GM12872 (cell line): ENCODE measurements around the gene CAMTA1.

Experiments
- TF ChIP-seq, protein P1 (sequence below): IDR thresholded peaks from 3 replicates; pipeline ENCODE4 v1.5.1; 2011; ENCODE audit warnings: low read depth, mild to moderate bottlenecking, low read length, moderate library complexity; ENCODE audit not compliant: insufficient read depth

CAMTA1 gene

DNA sequence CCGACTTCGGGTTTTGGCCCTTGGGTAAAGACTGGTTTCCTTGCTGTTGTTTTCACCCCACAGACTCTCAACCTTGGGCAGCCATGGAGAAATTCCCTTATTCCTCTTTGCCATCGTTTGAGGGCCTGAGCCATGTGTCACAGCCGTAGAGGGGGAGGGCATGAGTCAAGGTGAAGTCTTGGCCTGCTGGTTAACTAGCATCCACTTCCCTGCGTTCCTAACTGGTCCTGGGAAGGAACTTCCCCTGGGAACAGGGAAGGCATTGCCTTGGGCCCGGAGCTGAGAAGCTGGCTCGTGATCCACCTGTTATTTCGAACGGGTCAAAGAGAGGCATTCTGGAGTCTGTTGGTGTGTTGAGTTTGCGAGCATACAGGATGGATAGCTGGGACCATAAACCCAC lies 464.9 kb downstream of the CAMTA1 start:
- TF ChIP-seq, protein P1, sequence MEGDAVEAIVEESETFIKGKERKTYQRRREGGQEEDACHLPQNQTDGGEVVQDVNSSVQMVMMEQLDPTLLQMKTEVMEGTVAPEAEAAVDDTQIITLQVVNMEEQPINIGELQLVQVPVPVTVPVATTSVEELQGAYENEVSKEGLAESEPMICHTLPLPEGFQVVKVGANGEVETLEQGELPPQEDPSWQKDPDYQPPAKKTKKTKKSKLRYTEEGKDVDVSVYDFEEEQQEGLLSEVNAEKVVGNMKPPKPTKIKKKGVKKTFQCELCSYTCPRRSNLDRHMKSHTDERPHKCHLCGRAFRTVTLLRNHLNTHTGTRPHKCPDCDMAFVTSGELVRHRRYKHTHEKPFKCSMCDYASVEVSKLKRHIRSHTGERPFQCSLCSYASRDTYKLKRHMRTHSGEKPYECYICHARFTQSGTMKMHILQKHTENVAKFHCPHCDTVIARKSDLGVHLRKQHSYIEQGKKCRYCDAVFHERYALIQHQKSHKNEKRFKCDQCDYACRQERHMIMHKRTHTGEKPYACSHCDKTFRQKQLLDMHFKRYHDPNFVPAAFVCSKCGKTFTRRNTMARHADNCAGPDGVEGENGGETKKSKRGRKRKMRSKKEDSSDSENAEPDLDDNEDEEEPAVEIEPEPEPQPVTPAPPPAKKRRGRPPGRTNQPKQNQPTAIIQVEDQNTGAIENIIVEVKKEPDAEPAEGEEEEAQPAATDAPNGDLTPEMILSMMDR = no peak

DNA sequence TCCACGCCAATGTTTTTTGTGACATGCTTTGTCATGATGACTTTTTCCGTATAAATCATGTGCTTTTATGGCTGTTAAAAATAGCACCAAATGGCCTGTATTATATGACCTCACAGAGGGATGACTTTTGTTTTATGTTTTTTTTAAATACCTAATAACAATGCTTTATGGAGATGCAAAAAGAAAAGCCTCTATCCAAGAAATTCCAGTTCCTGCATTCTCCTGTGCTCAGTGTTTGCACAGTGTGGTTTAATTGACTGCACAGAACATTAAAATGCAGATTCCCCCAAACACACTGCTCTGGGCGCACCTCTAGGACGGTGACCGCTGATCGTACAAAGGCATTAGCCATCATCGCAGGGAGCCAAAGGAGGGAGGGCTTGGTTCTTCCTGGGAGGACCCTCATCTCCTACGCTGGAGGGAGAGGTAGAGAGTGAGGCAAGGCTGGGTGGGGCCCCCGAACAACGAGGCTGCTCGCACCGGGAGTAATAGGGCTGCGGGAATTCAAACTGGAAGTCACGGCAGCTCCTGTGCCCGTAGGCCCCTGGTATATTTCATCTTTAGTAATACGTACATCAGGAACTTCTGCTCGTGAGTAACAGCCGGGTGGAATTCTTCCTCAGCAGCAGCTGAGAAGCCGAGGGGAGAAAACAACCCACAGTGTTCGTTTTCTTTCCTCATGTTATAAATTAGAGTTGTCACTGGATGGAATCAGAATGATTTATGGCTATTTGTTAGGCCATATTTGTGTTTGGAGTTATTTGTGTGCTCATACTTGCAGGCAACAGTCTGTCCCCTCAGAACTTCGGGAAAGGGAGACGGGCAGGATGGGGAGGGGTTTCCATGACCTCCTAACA lies 465.6 kb downstream of the CAMTA1 start:
- TF ChIP-seq, protein P1 = no peak

DNA sequence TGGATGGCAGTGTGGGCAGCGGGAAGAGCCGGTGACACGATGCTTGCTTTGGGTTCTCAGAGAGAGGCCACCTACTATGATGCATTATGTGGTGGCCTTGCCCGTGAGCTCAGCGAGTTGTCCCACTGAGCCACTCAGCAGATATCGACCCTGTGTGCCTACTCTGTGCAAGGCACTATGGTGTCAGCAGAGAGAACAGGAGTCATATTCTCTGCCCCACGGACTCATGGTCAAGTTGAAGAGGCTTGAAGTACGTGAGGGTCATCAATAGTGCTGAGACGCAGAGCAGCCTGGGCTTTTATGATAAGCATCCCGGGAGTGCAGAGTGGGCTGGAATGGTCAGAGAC lies 466.2 kb downstream of the CAMTA1 start:
- TF ChIP-seq, protein P1 = no peak

DNA sequence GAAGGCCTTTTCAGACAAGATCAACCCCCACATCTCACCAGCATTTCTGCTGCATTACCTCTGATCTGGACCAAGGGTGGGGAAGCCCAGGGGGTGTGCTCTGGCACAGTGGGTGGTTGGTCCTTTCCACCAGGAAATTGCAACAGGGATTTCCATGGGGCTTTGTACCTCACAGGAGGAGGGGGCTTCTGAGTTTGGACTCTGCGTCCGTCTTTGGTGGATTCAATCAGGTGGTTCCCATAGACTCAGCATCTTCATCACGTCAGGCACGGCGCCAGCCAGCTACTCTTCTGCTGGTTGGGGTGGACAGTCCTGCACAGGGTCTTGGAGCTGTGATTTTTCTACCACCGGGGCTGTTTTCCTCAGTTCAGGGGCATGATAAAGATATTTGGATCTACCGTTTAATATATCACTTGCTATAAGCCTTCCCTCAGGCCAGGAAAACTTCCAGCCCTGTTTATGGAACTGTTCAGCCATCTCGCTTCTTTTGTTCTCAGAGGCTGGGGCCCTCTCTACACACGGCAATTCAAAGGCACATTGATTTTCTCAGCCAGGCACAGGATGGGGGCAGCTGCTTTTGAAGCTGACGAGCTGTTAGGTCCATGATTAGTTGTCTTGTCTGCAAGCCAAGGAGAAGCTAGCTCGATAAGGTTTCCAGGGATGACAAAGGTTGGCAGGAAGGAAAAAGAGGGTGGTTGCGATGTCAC lies 467.3 kb downstream of the CAMTA1 start:
- TF ChIP-seq, protein P1 = no peak

DNA sequence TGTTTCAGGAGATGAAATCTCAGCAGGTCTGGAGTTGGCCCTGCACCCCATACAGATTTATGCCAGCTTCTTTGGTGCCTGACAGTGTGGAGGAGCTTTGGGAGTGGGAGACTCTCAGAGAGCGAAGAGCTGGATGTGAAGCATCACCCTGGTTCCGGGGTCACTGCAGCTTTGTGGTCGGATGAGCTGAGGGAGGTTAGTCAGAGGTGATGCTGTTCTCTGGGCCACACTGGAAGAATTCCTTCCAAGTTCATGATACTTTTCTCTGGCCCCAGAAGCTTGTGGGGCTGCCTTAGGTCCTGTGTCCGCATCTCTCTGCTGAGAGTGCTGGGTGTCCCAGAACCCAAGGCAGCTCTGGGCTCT lies 467.8 kb downstream of the CAMTA1 start:
- TF ChIP-seq, protein P1 = no peak

DNA sequence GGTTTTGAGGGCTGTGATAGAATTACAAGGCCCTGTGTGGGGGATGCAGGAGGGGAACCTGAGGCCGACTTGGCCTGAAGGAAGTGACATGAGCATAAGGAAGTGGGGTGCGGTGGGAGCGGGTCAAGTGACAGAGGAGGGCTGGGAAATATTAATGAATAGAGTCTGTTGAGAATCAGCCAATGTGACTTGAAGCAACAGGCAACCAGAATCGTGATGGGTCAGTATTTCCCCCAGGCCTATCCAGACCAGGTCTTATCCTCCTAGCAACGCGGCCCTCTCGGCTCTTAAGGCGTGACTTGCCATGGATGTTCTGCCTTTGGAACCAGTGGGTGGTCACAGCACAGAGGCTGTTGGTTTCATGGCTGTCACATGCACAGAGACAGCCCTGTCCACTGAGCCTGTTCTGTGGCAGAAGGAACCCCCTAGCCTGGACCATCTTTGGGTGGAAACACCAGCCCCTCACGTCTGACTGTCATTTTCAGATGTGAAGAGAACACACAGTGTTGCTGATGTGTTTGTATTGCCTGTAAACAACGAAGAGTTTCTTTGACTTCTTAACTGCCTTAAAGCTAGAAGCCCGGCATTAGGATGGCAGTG lies 468.8 kb downstream of the CAMTA1 start:
- TF ChIP-seq, protein P1 = no peak

DNA sequence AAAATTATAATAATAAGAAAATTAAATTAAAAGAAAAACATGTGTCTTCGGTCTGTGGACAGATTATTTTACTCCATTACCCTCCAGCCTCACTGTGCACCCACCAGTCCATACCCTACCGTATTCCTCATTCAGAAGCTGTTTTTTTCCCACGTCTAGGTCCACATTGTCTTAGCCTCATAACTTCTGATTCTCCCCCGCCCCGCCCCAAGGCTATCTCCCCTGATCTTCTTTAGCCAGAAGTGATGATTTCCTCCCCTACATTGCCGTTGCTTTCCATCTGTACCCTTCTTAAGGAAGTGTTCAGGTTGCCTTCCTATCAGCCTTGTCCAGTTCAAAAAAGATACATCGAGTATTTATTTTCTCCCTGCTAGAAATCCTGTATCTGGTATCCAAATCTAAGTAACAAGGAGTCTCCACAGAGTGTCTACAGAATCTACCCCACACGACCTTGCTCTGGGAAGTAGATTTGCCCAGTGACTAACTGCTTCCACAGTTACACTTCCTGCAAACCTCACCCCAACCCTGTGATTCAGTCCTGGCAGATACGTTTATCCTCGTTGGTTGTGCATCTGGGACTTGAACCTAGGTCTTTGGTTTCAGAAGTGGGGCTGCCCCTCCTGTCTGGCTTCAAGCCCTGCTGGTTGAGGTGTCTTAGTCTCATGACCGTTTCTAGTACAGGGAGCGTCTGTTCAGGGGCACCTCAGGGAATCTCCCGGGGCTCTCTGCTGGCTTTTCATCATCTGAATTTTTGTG lies 470.2 kb downstream of the CAMTA1 start:
- TF ChIP-seq, protein P1 = no peak
